Thymus (tissue), 11 donors: ENCODE data around the gene NCKIPSD. TPM values are rescaled to one million over a fixed set of nuclear protein-coding genes. Genes with fewer than 3 reads are reported as not detected.

ENCODE experiments used
- DNase-seq, 9 donors: peaks; one replicate each; pipeline ENCODE4 v3.0.0-alpha.2; 2013; ENCODE audit warnings: low spot score in 9 of 9, low read depth in 6 of 9, missing footprints in 1 of 9
- H3K27ac ChIP-seq, 2 donors: one replicate each; pipeline ENCODE4 v1.5.1; 2013; ENCODE audit warnings: control low read depth in 1 of 2, low read depth in 1 of 2, low read length in 1 of 2, mild to moderate bottlenecking in 1 of 2, moderate library complexity in 1 of 2
- H3K27me3 ChIP-seq, 2 donors: one replicate each; pipeline ENCODE4 v1.5.1; 2013; ENCODE audit warnings: low read length in 1 of 2; ENCODE audit not compliant: control insufficient read depth in 2 of 2, insufficient read depth in 1 of 2
- H3K36me3 ChIP-seq, 2 donors: one replicate each; pipeline ENCODE4 v1.5.1; 2013; ENCODE audit warnings: low read length in 1 of 2, mild to moderate bottlenecking in 1 of 2, moderate library complexity in 1 of 2; ENCODE audit not compliant: control insufficient read depth in 2 of 2, insufficient read depth in 2 of 2
- H3K4me1 ChIP-seq, 2 donors: one replicate each; pipeline ENCODE4 v1.5.1; 2013; ENCODE audit warnings: low read length in 2 of 2; ENCODE audit not compliant: control insufficient read depth in 2 of 2, insufficient read depth in 2 of 2
- H3K4me3 ChIP-seq, 2 donors: one replicate each; pipeline ENCODE4 v1.5.1; 2013; ENCODE audit warnings: low read length in 2 of 2, control low read depth in 1 of 2, mild to moderate bottlenecking in 1 of 2
- H3K9me3 ChIP-seq, 2 donors: one replicate each; pipeline ENCODE4 v1.5.1; 2013; ENCODE audit warnings: low read length in 1 of 2, mild to moderate bottlenecking in 1 of 2; ENCODE audit not compliant: control insufficient read depth in 2 of 2, insufficient read depth in 1 of 2
- WGBS: extraction: QIAGEN DNeasy Blood & Tissue Kit; methylation state at CpG from one replicate; pipeline ENCODE4 v1.1.7; 2013; 5-methylcytosine and 5-hydroxymethylcytosine counted together
- polyA plus RNA-seq: library from polyadenylated mRNA; stranded (reverse); fragments of 200-250 nt; gene quantifications from one replicate; pipeline ENCODE4 v1.2.3, GENCODE V29; 2013
- total RNA-seq: library from RNA; stranded (reverse); fragments of 120-200 nt; gene quantifications from one replicate; pipeline ENCODE4 v1.2.4, GENCODE V29; 2013
- donor health status: healthy.

NCKIPSD gene
- total and polyA plus RNA-seq, 2 donors: 7.0 to 8.8 TPM

- no peak for DNase-seq
- Histone ChIP-seq H3K27me3 (no peaks in the 10 kb centered on the region), H3K4me1 (no peaks in the 10 kb centered on the region), H3K9me3 (no peaks in the 10 kb centered on the region), H3K36me3 (peaks cover 9 to 11% of the 10 kb centered on the region in 2 donors), H3K27ac (no peak overlapping the region), H3K4me3 (no peak overlapping the region)
- WGBS: 91% methylated on average over 1 of the region's 1 CpG
These were observed 13.2 kb downstream of the NCKIPSD start for GRCh38 chr3:48672522-48672921.

- Histone ChIP-seq H3K27me3 (peaks cover 30 to 48% of the 10 kb centered on the region in 2 donors), H3K9me3 (peaks cover 7 to 19% of the 10 kb centered on the region in 2 donors), H3K27ac (no peak overlapping the region), H3K4me1 (peaks cover 14 to 30% of the 10 kb centered on the region in 2 donors), H3K36me3 (no peaks in the 10 kb centered on the region), H3K4me3 (no peak overlapping the region)
- DNase-seq: no peak
- 99% methylated on average over 4 of the region's 4 CpGs for WGBS
These were observed 20.8 kb downstream of the NCKIPSD start for GRCh38 chr3:48664929-48665328.

GRCh38 chr3:48664313-48664644 is 21.4 kb downstream of the NCKIPSD start:
- Histone ChIP-seq H3K4me3 (no peak overlapping the region), H3K27me3 (peaks cover 30 to 54% of the 10 kb centered on the region in 2 donors), H3K9me3 (peaks cover 7 to 19% of the 10 kb centered on the region in 2 donors), H3K36me3 (no peaks in the 10 kb centered on the region), H3K4me1 (peaks cover 14 to 30% of the 10 kb centered on the region in 2 donors), H3K27ac (no peak overlapping the region)
- 70% methylated on average over 11 of the region's 11 CpGs for WGBS
- DNase-seq: no peak

- peak overlapping the region; percentile 36 to 41 for H3K4me3 ChIP-seq
- H3K9me3 ChIP-seq: peaks cover 7 to 19% of the 10 kb centered on the region in 2 donors
- WGBS: 3% methylated on average over 66 of the region's 66 CpGs
- H3K4me1 ChIP-seq: peaks cover 14 to 30% of the 10 kb centered on the region in 2 donors
- peak overlapping the region in 1 of 2 donors; percentile 24 for H3K27ac ChIP-seq
- peak in 8 of 9 donors; percentile 55 to 89 (median 73) for DNase-seq
- H3K36me3 ChIP-seq: no peaks in the 10 kb centered on the region
- H3K27me3 ChIP-seq: peaks cover 32 to 60% of the 10 kb centered on the region in 2 donors
These were observed 22.0 kb downstream of the NCKIPSD start for GRCh38 chr3:48663489-48664312.

GRCh38 chr3:48662753-48663488 is 22.8 kb downstream of the NCKIPSD start, which contains the start of gene CELSR3:
TSS of gene CELSR3 (minus strand) at chr3:48662886. CDS start at chr3:48662634, 252 bp downstream.
- peak in 3 of 9 donors; percentile 7 to 54 (median 23) for DNase-seq
- 3% methylated on average over 52 of the region's 52 CpGs for WGBS
- peak within 1 kb of the TSS; percentile 36 to 41 for H3K4me3 ChIP-seq
- peaks cover 32 to 68% of the 10 kb centered on the region in 2 donors for H3K27me3 ChIP-seq
- H3K4me1 ChIP-seq: peaks cover 14 to 30% of the 10 kb centered on the region in 2 donors
- H3K9me3 ChIP-seq: peaks cover 7 to 19% of the 10 kb centered on the region in 2 donors
- no peaks in the 10 kb centered on the region for H3K36me3 ChIP-seq
- H3K27ac ChIP-seq: peak within 1 kb of the TSS; percentile 18 to 24

GRCh38 chr3:48662145-48662752 is 23.5 kb downstream of the NCKIPSD start:
- Histone ChIP-seq H3K36me3 (no peaks in the 10 kb centered on the region), H3K27me3 (peaks cover 32 to 75% of the 10 kb centered on the region in 2 donors), H3K4me1 (peaks cover 14 to 30% of the 10 kb centered on the region in 2 donors), H3K4me3 (peak overlapping the region in 1 of 2 donors; percentile 41), H3K9me3 (peaks cover 7 to 19% of the 10 kb centered on the region in 2 donors), H3K27ac (no peak overlapping the region)
- WGBS: 5% methylated on average over 46 of the region's 46 CpGs
- no peak for DNase-seq

GRCh38 chr3:48661501-48662144 is 24.1 kb downstream of the NCKIPSD start:
- Histone ChIP-seq H3K27me3 (peaks cover 32 to 81% of the 10 kb centered on the region in 2 donors), H3K4me3 (peak overlapping the region; percentile 26 to 31)

GRCh38 chr3:48660800-48661400 is 24.8 kb downstream of the NCKIPSD start:
- DNase-seq: no peak
- WGBS: 68% methylated on average over 61 of the region's 61 CpGs
- H3K27me3 ChIP-seq: peaks cover 32 to 86% of the 10 kb centered on the region in 2 donors

More at GRCh38 chr3:48661501-48662144, 24.1 kb downstream of the NCKIPSD start:
- Histone ChIP-seq H3K36me3 (no peaks in the 10 kb centered on the region), H3K4me1 (peaks cover 14 to 36% of the 10 kb centered on the region in 2 donors), H3K27ac (no peak overlapping the region), H3K9me3 (peaks cover 7 to 19% of the 10 kb centered on the region in 2 donors)
- peak in 8 of 9 donors; percentile 42 to 80 (median 67) for DNase-seq
- WGBS: 2% methylated on average over 67 of the region's 67 CpGs

More at GRCh38 chr3:48660800-48661400, 24.8 kb downstream of the NCKIPSD start:
- no peak overlapping the region for H3K27ac ChIP-seq
- peaks cover 14 to 40% of the 10 kb centered on the region in 2 donors for H3K4me1 ChIP-seq
- no peaks in the 10 kb centered on the region for H3K36me3 ChIP-seq
- H3K9me3 ChIP-seq: peaks cover 7 to 19% of the 10 kb centered on the region in 2 donors
- H3K4me3 ChIP-seq: peak overlapping the region in 1 of 2 donors; percentile 26
